NT2/D1 (cell line): ENCODE measurements around the gene USP47.

ENCODE experiments used
- SUZ12 ChIP-seq: IDR thresholded peaks from 2 replicates; pipeline ENCODE4 v1.6.1; 2011; ENCODE audit not compliant: insufficient read length, insufficient read depth; ENCODE audit errors: extremely low read depth
- YY1 ChIP-seq: IDR thresholded peaks from 2 replicates; pipeline ENCODE4 v1.6.1; 2011; ENCODE audit not compliant: insufficient read length, insufficient read depth
- ZNF274 ChIP-seq: IDR thresholded peaks from 2 replicates; pipeline ENCODE4 v1.6.1; 2011; ENCODE audit warnings: mild to moderate bottlenecking, low read depth, low read length

DNA sequence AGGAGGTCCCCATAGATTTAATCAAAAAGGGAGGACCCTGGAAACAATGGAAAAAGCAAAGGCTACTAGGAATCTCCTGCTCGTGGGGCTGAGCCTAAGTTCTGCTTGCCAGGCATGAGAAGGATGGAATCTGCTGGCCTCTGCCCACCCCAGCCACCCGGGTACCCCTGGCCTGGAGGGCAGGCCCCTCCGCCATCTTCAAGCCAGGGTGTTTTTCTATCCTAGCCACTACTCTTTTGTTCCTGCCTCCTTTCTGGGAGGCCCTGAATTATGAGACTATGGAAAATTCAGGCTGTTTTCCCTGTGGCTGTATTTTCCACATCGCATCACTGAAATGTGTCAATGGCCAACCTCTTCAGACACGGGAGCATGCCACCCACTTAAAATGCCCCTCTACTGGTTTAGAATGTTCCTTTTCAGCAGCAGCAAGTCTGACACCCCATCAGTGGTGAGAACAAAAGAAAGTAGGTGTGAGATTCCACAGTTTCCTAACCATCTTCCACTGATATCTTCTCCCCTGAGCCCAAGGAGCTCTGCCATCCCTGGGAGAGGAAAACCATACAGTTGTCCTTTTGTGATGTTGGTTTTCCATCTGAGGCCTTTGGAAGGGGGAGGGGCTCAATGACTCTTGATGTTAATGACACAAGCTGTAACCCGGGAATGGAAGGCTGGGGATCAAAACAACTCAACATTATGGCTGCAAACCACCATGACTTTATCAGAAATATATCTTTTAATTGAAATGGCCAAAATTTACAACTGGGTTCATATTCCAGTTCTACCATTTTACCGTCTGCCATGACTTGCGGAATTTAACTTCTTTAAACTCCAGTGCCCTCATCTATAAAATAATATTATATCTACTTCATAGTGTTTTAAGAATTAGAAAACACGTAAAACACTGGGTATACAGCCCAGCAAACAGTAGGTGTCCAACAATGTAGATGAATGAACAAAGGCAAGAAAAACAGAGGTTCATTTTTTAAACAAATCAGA lies 144.5 kb downstream of the USP47 start:
- TF ChIP-seq ZNF274 = no peak
- TF ChIP-seq SUZ12 = no peak
- no peak for TF ChIP-seq YY1
